Adrenal gland (tissue), 5 donors: ENCODE measurements around the gene CMIP.

Experiments used
- CTCF ChIP-seq, 6 experiments: fragments of 450-650 bp in 4 of 6; fragments of 200-600 bp in 2 of 6; sonication (generic) in 1 of 6; IDR thresholded peaks; 1 replicate in 5 of 6; 2 replicates in 1 of 6; pipeline versions ENCODE4 v1.5.1 to v1.8.0; 2016 to 2021; ENCODE audit warnings: antibody characterized with exemption in 6 of 6, mild to moderate bottlenecking in 2 of 6, moderate library complexity in 1 of 6
- POLR2A ChIP-seq, 2 donors: fragments of 450-650 bp; IDR thresholded peaks; one replicate each; pipeline ENCODE4 v1.6.1; 2017; ENCODE audit warnings: antibody characterized with exemption in 2 of 2, mild to moderate bottlenecking in 2 of 2, moderate library complexity in 1 of 2
- donor health status: DM: no; HTN: no; CAD: no.

GRCh38 chr16:81595629-81596292 is 151.2 kb downstream of the CMIP start:
- no peak for TF ChIP-seq CTCF (IDR thresholded peaks at IDR 0.05)
- no peak for TF ChIP-seq POLR2A (IDR thresholded peaks at IDR 0.05)
